Glomerular visceral epithelial cell (primary cell): Measurements from ENCODE around the gene MICAL2.
A peak's percentile ranks its signal among the peaks of the same experiment; 100 is the strongest.

Experiments used
- DNase-seq: peaks from one replicate; pipeline ENCODE4 v3.0.0-alpha.2; 2016; ENCODE audit errors: extremely low spot score

MICAL2 gene

DNA sequence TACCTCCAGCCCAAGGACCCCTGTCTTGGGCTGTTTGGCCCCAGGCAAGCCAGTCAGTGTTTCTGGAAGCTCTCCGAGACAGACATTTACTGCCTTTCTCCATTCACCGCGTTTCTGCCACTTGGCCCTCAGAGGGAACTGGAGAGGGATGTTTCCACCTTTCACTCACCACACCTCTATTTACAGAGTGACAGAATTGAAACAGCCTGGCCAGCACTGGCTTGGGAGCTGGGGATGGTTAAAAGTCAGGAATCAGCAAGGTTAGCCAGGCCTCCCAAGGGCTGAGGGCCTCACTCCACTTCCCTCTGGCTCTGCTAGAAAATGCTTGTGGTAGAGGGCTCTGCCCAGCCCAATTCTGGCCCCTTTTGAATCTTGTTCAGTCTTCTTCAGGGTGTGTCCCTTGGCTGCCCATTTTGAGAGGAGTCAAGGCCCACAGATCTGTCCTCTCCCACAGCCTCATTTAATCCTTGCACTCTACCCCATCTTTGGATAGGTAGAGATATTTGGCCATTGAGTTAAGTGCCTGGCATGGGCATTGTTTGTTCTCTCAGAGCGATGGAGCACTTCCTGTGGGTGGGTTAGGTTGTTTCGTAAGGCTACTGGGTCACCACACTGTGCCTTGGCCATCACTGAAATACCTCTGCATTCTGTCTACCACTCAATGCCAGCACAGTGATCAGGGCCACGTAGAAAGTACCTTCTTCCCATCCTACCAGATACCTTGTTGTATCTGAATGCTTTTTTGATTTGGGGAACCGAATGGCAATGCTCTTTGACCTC is 119.2 kb downstream of the MICAL2 start:
- no peak for DNase-seq

- no peak for DNase-seq
These were observed 121.8 kb downstream of the MICAL2 start for GRCh38 chr11:12232160-12232559.

DNA sequence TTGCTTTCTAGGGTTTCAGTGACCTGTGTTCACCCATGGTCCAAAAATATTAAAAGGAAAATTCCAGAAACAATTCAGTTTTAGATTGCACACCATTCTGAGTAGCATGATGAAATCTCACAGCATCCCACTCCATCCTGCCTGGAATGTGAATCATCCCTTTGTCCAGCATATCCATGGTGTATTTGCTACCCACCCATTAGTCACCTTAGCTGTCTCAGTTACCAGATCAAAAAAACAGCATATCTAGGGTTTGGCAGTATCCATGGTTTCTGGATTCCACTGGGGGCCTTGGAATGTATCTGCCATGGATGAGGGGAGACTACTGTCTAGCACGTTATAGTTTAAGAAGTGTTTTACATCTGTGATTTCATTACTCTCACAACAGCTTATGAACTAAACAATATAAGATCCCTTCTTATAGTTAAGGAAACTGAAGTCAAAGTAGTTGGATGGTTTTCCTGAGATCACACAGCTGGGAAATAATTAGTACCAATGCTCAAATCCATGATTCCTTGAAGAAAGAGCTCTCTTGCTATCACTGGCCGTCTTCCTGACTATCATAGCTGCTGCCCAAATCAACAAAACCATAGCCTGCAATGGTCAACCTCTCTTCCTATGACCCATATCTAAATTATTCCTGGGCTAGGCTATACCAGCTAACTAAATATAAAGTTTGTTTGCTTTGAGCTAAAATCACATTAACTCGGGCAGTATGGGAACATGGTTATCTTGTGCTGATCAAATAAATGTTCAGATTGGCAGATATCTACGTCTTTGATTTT is 122.6 kb downstream of the MICAL2 start:
- DNase-seq: peak; percentile 94

- no peak for DNase-seq
These were observed 123.2 kb downstream of the MICAL2 start for GRCh38 chr11:12233602-12233925.

GRCh38 chr11:12234221-12234620 is 123.8 kb downstream of the MICAL2 start:
- DNase-seq: no peak

GRCh38 chr11:12235080-12235479 is 124.7 kb downstream of the MICAL2 start:
- DNase-seq: no peak

DNA sequence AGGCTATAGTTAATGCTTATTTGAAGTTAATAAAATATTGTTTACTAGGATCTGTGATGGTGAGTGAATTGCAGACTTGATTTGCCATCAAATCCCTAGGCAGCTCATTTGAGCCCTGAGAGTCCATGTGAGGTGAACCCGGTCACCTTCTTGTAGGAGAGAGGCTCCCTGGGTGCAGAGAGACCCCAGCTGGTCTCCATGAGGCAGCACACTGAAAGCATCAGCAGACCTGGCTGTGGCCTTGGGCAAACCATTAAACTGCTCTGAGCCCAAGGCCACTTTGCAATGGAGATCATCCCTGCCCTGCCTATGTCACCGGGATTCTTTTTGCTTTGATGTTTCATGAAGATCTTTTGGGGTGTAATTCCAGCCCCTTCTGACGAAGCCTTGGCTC is 125.2 kb downstream of the MICAL2 start:
- peak; percentile 53 for DNase-seq

DNA sequence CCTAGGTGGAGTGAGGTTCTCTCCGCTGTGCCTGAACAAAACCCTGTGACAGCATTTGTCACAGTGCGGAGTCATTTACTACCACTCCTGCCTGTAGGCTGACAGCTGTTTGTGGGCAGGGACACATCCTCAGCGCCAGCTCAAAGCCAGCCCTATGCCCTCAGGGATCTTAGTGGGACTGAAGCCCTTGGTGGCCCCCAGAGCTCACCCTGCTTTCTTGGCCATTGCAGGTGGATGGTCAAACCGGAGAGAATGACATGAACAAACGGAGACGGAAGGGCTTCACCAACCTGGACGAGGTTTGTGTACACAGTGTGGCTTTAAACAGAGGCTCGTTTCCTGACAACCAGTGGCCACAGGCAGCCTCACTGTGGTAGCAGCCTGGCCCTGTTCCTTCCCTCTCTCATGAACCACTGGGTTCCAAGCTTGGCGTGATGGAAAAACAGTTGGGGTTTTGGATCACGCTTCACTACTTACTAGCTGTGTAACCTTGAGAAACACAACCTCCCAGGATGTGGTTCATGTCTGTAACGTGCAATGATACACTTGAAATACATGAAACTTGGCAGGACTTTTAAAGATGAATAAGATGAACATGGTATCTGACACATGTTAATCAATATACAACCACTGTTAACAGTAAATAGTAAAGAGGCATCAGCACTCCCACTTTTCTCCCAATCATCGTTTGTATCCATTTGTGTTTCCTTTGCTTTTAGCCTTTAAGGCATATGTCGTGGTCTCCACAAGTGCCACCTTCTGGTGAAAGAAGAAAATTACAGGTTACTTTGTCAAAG is 125.8 kb downstream of the MICAL2 start:
- DNase-seq: peak; percentile 87

DNA sequence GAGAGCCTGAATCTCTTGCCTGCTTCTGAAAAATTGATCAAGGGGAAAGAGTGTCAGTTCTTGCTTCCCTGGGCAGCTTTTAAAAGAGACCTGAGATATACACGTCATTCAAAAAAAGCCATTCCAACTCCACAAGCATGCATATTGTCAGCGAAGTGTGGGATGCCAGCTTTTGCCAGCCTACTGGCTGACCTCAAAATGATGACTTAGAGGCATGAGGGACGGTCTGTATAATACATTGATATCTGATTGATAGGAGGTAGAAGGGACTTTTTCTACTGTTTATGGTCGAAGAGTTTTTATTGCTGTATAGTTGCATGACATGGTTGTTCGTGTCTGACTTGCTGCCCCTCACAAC is 126.3 kb downstream of the MICAL2 start:
- DNase-seq: no peak

DNA sequence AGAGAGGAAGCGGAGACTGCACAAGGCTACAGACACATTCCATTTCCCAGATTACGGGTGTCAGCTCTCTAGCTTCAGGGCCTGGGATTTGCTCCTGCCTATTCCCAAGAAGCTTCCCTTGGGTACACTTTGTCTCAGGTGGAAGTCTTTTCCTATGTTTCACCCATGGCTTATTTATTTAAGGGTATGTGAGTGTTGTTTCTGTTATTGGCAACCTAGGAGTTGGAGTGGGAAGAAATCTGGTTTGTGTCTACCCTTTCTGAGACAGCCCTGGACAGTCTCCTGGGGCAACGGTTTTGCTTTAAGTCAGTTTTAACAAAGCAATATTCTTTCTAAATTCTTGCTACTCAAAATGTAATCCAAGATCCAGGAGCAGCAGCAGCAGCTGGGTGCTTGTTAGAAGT is 127.0 kb downstream of the MICAL2 start:
- DNase-seq: no peak

GRCh38 chr11:12238420-12238819 is 128.0 kb downstream of the MICAL2 start:
- DNase-seq: no peak

GRCh38 chr11:12239396-12239795 is 129.0 kb downstream of the MICAL2 start:
- peak; percentile 52 for DNase-seq

DNA sequence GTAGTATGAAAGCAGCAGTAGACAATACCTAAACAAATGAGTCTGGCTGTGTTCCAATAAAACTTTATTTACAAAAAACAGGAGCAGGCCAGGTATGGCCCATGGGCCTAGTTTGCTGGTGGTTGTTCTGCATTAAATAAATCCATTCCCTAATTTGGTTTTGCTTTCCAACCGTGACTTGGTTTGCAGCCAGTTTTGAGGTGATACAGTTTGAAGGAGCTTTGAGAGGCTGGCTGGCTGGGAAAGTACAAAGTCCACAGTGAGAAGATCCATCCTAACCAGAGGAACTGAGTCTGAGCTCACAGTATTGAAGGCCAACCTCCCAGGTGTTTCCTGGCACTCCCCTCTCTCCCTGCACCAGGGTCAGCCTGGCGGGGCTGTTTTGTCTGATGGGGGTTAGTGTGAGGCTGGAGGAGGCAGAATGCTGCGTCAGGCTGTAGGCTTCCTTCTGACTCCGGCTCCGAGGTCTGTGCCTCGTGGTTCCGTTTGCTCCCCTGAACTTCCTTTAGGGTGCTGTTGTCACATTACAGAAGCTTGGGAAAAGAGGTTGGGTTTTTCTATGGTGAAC is 129.5 kb downstream of the MICAL2 start:
- DNase-seq: no peak

DNA sequence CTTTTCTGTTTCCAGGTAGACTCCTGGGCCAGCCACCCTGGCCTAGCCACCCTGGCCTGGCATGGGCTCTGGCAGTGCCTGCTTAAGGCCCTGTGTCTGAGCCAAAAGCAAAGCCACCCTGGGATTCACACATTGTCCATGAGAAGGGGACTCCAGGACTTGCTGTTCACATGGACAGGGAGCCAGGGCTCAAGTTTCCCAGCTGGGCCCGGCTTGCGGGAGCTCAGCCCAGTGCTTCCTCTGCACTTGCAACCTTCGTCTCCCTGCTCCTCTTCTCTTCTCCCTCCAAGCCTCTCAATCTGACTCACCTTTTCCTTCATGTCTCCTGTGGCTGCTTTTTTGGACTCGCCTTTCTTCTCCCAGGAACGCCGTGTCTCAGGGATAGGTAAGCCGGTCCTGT is 130.3 kb downstream of the MICAL2 start:
- no peak for DNase-seq

GRCh38 chr11:12241401-12241800 is 131.0 kb downstream of the MICAL2 start:
- DNase-seq: no peak

DNA sequence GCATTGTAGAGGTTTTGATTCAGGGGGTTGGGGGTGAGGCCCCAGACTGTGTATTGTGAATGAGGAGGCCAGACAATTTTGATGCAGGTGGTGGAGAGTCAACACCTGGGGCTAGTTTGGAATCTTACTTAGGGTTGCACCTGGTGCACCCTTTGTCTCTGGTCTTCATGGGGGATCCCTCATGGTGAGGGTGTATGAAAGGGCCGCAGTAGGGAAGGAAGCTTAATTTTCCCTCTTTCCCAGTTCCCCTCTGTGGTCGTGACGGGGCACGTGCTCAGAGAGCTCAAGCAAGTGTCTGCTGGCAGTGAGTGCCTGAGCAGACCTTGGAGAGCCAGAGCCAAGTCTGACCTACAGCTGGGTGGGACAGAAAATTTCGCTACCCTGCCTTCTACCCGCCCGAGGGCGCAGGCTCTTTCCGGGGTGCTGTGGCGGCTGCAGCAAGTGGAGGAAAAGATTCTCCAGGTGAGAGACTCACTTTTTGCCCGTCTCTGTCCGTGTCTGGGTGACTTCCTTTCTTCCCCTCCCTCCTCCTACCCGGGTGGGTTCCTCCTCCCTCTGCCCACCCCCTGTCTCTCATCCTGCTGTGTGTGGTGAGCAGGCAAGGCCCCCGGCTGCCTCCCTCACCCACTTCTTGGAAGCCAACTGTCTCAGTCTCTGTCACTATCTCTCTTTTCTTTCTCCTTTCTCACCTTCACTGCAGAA is 131.7 kb downstream of the MICAL2 start:
- no peak for DNase-seq

- DNase-seq: no peak
These were observed 132.6 kb downstream of the MICAL2 start for GRCh38 chr11:12242966-12243365.

DNA sequence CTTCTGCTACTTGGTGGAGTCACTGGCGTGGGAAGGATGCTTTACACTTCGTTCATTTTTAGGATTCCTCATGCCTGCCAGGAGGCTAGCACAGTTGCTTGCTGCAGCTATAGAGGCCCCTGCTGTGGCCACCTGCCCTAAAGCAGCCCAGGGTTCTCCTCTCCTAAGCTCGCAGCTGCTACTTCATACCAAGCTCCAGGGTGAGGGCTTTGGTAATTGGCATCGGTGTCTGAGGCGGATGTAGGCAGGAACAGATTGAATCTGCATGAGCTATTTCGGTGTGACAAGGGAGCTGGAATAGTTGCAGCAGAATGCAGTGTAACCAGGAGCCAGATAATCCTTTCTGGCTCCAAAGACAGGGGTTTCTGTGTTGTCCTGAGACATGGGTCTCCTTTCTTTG is 133.1 kb downstream of the MICAL2 start:
- DNase-seq: no peak

DNA sequence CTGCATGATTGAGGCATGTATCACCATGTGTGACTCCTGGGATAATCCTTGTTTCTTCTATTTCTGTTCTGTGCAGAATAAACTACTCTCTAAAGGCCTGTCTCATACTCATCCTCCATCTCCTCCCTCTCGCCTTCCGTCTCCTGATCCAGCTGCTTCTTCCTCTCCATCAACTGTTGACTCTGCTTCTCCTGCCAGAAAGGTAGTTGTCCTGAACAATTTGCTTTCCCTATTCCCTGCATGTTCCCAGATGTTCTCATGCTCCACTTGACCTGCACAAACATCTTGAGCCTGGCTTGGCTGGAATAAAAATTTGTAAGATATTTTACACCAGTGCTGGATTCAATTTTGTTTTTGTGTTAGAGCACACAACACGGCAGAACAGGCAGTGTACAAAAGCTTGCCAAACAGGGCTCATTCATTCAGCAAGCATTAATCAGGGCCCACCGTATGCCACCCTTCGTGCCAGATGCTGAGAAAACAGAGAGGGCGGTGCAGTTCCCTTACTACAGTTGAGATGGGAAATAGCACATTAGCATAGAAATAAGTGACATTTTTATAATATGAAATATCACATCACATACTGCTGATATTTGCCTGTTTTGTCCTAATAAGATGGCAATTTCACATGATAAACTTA is 133.6 kb downstream of the MICAL2 start:
- no peak for DNase-seq

GRCh38 chr11:12245091-12245490 is 134.7 kb downstream of the MICAL2 start:
- no peak for DNase-seq

DNA sequence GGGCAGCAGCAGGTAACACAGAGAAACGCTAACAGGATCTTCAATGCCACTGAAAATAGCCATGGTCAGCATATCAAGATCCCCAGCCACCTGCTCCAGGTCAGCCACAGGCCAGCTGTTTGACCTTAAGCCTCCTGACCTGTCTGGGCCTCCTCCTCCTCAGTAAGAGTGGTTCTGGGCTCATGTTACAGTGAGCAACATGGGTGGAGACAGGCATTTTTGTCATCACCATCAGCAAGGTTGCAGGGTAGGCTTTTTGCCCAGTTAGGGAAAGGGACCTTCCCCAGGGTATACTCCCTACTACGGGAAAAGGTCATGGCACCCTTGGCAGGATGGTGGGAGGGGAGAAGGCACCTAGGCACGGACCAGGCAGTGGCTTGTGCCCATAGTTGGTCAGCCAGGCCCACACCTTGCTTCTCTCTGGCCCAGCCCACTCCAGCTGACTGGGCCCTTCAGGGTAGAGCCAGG is 135.2 kb downstream of the MICAL2 start:
- no peak for DNase-seq
